HUDEP-2 (cell line): ENCODE measurements around the gene TLNRD1.

Source experiments
- DNase-seq, 76 experiments: peaks; one replicate each; lab custom pipeline; 2025; ENCODE audit not compliant: unreplicated experiment in 76 of 76; lab: John Stamatoyannopoulos, UW

Gene TLNRD1

GRCh38 chr15:81024936-81025335, 24.2 kb downstream of the TLNRD1 start:
- no peak for DNase-seq

GRCh38 chr15:81025721-81026370, 25.1 kb downstream of the TLNRD1 start:
- DNase-seq = no peak

- no peak for DNase-seq
Measured at GRCh38 chr15:81026836-81027599, 26.3 kb downstream of the TLNRD1 start.

- DNase-seq = no peak
Measured at GRCh38 chr15:81029414-81030300, 28.9 kb downstream of the TLNRD1 start.

GRCh38 chr15:81030301-81030750, 29.6 kb downstream of the TLNRD1 start:
- no peak for DNase-seq

GRCh38 chr15:81031203-81031602, 30.5 kb downstream of the TLNRD1 start:
- no peak for DNase-seq

- DNase-seq = no peak
Measured at GRCh38 chr15:81032355-81032754, 31.6 kb downstream of the TLNRD1 start.

- no peak for DNase-seq
Measured at GRCh38 chr15:81032818-81033217, 32.1 kb downstream of the TLNRD1 start.

GRCh38 chr15:81033508-81033907, 32.8 kb downstream of the TLNRD1 start:
- DNase-seq = no peak

- DNase-seq = no peak
Measured at GRCh38 chr15:81037952-81038743, 37.4 kb downstream of the TLNRD1 start.

GRCh38 chr15:81038975-81039607, 38.4 kb downstream of the TLNRD1 start:
- no peak for DNase-seq

GRCh38 chr15:81040757-81041156, 40.0 kb downstream of the TLNRD1 start:
- DNase-seq = no peak

- no peak for DNase-seq
Measured at GRCh38 chr15:81043281-81043934, 42.7 kb downstream of the TLNRD1 start.

GRCh38 chr15:81043935-81044575, 43.3 kb downstream of the TLNRD1 start:
- DNase-seq = no peak

- no peak for DNase-seq
Measured at GRCh38 chr15:81046290-81046689, 45.6 kb downstream of the TLNRD1 start.

GRCh38 chr15:81047928-81048327, 47.2 kb downstream of the TLNRD1 start:
- no peak for DNase-seq

GRCh38 chr15:81049835-81050234, 49.1 kb downstream of the TLNRD1 start:
- DNase-seq = no peak

- no peak for DNase-seq
Measured at GRCh38 chr15:81050259-81050658, 49.5 kb downstream of the TLNRD1 start.

GRCh38 chr15:81050805-81051204, 50.1 kb downstream of the TLNRD1 start:
- no peak for DNase-seq
